Right renal pelvis (tissue), 4 donors: ENCODE results near the gene CARD10. TPM values are rescaled to one million over a fixed set of nuclear protein-coding genes. Genes with fewer than 3 reads are reported as not detected.
"Not testable (repeated sequence)": the region's sequence is repeated elsewhere in the genome, so short reads cannot be mapped to it uniquely, and the experiment has no call there.

Source experiments
- DNase-seq, 4 donors: peaks; one replicate each; pipeline ENCODE4 v3.0.0-alpha.2; 2013; ENCODE audit warnings: low read depth in 4 of 4, low spot score in 3 of 4, missing footprints in 1 of 4
- polyA plus RNA-seq, 4 donors: library from polyadenylated mRNA; unstranded; fragments of 120-200 nt; gene quantifications; one replicate each; pipeline ENCODE4 v1.2.1, GENCODE V29; 2013; ENCODE audit not compliant: insufficient read length in 4 of 4

The CARD10 gene
- polyA plus RNA-seq, 4 donors: 21.9 to 25.3 (median 23.3) TPM

DNA sequence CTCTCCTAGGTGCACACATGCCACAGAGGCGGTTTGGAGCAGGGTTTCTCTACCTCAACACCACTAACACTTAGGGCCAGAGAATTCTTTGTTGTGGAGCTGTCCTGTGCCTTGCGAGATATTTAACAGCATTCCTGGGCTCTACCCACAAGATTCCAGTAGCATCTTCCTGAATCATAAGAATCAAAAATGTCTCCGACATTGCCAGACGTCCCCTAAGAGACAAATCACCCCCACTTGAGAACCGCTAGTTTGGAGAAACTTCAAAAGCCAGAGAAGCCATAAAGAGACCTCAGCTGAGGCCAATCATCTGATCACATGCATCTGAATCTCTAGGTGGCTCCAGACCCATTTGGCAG lies 49.1 kb downstream of the CARD10 start:
- no peak for DNase-seq

DNA sequence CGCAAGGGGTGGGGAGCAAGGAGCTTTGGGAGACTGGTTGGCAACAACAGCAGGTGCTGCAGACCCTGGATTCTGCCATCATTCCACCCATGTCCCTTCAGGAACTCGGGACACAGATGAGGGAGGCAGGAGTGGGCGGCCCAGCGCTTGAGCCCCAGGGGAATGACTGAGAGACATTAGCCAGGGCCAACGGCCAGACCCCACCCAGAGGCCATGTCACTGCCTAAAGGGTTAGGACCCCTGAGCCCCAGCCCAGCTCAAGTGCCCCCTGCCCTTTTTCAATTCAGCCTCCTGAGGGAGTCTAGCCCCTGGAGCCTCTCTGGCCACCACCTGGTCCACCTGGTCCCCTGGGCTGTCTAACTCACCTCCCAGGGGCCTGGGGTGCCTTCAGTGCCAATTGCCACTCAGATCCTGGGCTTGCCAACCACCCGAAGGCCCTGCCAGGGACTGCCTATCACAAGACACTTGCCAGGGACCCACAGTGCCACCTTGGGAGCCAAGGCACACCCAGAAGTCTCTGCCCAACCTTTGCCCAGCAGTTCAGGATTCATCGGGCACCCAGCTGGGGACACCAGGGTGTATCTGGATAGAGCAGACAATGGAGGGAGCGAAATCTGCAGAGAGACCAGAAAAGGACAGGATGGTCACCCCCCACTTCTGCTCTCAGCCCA lies 49.7 kb downstream of the CARD10 start:
- no peak for DNase-seq

DNA sequence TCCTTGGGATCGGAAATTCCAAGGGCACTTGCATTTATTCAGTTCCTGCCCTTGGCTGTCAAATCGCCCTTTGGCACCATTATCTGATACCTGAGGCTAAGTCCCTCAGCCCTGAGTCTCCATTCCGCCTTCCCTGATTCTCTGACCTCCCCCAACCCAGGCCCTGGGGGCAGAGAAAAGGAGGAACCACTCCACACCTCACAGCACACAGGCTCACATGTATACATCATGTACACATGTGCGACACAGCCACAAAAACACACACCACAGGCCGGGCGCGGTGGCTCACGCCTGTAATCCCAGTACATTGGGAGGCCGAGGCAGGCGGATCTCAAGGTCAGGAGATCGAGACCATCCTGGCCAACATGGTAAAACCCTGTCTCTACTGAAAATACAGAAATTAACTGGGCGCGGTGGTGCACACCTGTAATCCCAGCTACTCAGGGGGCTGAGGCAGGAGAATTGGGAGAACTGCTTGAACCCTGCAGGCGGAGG lies 51.0 kb downstream of the CARD10 start:
- DNase-seq: not testable (repeated sequence)

DNA sequence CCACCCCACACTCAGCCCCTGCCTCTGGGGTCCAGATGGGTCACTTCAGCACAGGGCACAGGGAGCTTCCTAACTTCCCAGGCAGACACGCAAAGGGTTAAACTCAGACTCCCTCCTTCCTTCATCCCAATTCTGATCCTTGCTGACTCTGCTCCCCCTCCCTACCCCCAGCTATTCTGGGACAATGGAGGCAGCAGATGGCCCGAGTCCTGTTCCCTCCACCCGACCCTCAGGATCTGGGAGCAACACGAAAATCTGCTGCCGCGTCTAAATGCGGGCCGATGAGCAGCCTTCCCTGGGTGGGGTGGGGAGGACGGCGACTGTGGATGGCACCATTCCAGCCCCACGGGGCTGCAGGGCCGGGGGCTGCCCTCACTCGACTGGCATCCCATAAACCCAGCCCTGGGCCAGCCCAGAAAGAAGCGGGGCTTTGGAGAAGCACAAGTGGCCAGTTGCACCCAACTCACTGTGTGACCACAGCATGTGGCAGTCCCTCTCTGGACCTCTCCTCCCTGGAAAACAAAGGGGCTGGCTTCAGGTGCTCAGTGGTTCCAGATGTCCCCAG lies 51.7 kb downstream of the CARD10 start:
- DNase-seq: no peak

DNA sequence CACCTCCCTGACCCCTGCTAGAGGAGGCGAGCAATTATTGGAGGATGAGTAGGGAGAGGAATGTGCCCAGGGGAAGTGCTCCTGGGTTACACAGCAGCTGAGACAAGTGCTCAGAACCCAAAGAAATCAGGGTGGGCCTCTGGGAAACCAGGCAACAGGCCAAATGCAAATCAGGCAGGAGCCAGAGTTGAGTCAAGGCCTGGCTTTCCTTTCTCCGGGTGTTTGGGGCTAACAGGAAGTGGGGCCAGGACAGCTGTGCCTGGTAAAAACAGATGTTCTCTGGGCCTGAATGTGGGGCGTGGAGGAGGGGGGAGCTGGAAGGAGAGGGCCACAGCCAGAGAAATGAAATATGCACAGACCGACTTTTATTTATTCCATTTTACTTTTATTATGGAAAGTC lies 55.0 kb downstream of the CARD10 start:
- no peak for DNase-seq

DNA sequence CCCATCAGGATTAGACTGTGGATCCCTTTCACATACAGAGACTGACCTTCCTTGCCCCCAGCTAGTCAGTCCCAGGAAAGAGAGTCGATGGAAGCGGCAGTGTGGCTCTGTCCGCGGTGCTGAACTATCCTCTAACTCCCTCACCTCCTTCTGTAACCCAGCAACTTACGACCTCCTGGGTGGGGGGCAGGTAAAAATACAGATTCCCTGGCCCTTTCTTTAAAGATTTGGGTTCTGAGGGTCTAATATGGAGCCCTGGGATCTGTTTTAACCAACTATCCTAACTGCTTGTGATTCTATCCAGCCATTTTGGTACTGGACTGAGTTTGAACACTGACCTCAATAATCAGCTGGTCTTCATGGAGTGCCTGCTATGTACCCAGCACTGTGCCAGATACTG lies 56.2 kb downstream of the CARD10 start:
- DNase-seq: peak in 2 of 4 donors; percentile 50 to 52

DNA sequence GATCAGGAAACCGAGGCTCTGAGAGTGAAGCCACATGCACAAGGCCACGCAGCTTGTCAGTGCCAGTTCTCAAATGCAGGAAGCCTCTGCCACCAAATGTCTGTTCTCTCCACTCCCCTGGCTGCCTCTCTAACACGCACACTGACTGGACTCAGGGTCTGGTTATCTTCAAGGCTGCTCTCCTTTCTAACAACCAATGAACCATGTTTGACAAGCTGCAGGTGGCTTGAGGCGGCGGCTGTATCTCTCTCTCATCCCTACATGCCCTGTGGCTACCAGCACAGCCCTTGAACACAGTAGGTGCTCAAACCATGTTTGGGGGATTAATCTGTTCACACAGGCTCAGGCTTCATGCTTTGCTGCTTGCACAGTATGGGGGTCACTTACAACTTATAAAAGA lies 56.8 kb downstream of the CARD10 start:
- DNase-seq: no peak

DNA sequence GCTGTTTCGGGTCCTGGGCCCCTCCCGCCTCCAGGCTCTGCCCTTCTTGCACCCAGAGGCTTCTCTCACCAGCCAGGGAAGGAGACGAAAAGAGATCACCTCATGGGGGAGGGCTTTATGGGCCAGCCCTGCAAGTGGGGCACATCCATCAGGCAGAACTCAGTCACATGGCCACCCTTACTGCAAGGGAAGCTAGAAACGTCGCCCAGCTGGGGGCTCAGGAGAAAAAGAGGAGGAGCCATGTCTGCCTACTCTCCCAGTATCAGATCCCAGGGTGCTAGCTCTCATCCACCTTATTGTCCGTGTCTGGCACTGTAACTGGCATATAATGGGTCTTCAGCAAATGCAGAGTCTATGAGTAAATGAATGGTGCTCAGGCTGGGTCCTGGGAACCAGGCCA lies 57.3 kb downstream of the CARD10 start:
- DNase-seq: no peak

DNA sequence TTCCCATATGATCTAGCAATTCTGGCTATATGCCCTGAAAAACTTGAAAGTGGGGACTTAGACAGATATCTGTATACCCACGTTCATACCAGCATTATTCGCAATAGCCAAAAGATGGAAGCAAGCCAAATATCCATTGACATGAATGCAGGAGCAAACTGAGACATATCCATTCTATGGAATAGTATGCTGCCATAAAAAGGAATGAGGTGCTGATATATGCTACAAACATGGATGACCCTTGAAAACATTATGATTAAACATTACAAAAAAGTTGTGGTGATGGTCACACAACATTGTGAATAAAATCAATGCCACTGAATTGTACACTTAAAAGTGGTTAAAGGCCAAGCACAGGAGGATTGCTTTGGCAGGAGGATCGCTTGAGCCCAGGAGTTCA lies 58.5 kb downstream of the CARD10 start:
- no peak for DNase-seq

DNA sequence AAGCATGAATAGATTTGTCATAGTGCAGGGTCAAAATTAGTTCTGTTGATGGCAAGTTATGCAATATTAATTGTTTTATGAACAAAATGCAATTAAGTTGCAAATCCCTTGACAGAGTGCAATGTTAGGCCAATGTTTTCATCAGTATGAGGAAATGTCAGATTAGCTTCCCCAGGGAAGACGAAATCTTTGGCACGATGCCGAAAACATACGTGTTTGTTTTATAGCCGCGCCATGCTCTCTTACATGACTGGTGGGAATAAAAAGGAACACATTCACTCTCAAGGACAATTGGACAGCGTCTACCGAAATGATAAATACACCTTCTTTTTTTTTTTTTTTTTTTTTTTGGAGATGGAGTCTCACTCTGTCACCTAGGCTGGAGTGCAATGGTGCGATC lies 60.0 kb downstream of the CARD10 start:
- no peak for DNase-seq

DNA sequence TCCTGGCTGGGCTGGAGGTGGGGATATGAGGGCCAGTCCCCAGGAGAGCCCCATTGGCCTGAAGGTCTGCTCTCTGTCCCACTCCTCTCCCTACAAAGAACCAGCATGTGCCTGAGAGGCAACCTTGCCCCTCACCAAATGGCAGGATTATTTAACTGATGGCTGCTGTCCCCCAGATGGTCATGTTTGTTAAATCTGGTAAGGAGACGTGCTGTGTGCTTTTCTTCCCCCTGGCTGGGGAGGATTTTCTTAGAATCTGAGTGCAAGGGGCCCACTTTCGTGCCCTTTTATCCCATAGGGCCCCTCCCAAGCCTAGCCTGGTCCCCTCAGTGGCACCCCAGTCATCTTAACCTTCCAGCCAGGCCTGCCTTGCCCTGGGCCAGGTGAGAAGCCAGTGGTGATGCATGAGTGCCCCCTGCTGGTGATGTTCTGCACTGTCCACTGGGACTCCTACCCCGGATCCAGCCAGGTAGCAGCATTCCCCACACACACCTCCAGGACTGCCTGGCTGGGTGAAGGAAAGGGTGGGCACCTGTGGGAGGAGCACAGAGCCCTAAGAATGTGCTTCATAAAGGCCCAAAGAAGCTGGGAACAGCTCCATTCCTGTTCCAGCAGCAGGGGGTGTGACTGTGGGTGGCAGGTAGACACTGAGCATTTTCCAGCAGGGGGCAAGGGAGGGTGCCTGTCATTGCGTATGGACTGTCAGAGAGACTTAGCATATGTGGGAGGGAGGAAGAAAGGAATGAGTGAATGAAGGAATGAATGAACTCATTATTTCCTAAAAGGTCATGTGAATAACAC lies 61.9 kb downstream of the CARD10 start:
- DNase-seq: peak; percentile 48 to 52 (median 50)

DNA sequence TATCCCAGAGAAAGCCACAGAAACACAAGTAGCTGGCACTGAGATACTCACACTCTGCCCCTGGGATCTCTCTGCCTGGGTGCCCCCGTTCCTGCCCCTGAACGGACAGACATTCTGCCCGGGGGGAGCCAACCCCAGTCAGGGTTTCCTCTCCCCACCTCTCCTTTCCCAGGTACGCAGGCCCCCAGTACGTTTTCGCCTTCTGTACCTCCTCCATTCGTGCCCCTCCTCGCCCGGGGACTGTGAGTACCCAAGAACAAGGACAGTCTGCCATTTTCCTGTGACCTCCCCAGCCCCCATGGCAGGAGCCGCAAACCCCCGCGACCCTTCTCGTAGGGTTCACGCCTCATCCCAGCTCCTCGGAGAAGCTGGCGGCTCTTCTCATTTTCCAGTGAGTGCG lies 62.9 kb downstream of the CARD10 start:
- DNase-seq: no peak

DNA sequence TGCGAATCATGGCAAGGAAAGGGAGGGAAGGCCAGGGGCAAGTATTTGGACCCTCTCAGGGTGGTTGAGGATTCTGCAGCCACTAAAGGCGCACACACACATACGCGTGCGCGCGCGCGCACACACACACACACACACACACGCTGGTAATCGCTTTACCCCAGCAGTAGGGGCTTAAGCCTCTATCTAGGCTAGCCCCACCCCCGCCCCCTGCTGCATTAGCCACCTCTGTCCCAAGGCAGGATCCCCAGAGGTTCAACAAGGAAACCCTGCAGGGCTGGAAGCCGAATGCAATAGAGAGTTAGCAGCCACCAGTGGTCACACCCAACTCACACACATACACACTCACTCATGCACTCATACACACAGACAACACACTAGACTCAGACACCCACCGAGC lies 63.3 kb downstream of the CARD10 start:
- no peak for DNase-seq

DNA sequence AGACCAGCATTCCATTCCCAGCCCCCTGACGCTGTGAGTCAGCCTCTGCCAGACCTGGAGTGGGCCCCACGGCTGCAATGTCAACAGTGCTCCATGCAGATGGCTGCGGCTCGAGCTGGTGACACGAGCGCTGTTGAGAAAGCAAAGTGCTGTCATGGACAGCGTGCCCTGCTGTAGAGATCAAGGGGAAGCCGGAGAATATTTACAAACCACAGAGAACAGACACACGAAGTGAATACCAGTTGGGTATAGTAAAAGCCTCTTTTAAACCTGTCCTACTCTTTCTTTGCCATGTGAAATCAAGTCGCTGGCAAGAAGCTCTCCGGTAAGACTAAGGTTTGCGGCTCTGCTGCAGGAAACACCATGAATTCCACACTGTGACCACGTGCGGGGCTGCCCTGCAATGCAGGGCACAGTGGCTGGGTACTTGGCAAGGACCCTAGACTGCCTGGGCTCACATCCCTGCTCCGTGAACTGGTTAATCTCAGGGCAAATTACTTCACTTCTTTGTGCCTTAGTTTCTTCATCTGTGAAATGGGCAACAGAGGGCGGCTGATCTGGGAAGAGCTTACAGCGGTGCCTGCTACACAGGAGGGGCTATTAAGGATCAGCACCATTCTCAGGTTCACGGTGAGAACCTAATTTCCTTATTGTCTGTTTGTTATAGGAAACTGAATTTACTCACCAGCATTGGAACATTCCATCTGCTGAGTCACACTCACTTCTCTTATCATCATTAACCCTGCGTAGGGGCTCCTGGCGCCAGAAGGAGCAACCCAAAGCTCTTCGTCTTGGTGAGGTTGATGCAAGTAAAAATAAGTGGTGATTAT lies 64.1 kb downstream of the CARD10 start:
- DNase-seq: no peak

DNA sequence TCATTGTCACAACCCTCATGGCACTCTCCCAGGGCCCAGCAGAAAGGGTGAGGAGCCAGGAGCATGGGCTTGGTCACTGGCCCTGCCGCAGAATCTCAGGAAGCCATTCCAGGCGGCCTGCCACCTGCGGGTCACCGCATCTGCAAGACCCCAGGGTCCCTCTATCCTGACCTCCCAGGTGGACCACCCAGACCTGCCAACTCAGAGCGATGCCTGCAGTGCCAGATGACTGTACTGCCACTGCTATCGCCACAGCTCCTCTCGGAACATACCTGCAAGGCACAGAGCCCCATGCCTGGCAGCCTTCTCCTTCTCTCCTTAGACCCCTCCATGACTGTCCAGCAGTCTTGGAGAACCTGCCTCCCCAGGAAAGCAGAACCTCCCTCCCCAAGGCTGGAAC lies 65.5 kb downstream of the CARD10 start:
- no peak for DNase-seq

DNA sequence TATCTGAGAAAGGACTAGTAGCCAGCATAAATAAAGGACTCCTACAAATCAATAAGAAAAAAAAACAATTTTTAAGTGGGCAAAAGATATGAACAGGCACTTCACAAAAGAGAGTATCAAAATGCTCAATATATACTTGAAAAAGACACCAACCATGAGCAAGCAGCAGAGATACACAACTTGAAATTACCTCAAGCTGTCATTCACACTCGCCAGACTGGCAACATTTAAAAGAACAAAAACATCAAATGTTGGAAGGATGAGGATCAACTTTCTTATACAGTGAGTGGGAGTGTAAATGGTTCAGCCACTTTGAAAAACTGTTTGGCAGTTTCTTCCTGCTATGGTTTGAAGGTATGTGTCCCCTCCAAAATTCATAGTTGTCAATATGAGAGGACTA lies 68.0 kb downstream of the CARD10 start:
- no peak for DNase-seq

DNA sequence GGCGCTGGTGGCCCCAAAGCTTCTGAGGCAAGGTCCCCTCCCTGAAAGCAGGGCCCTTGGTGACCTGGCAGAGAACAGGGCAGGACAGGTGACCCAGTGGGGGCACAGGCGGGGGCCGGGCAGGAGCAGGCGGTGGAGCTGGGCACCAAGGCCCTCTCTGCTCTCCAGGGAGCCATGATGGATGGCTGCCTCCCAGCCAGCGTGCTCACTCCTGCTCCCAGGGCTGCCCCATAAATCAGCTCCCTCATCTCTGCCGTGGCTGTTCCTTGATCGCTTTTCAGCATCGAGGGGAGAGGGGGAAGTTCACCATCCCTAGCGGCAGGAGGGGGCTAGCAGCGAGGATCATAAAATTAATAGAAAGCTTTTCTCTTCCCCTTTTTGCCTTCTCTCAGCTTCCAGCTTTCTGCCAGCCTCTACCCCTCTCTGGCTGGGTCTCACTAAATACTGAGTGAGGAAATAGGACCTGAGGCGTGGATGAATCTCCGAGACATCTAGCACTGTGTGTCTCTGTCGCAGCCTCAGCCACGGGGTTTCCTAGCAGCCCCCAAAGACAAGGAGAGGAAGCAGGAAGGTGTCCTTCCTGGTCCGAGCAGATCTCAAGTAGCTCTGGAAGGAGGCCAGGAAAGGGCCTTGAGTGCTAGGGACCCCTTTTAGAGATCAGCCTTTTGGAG lies 69.7 kb downstream of the CARD10 start:
- DNase-seq: no peak

DNA sequence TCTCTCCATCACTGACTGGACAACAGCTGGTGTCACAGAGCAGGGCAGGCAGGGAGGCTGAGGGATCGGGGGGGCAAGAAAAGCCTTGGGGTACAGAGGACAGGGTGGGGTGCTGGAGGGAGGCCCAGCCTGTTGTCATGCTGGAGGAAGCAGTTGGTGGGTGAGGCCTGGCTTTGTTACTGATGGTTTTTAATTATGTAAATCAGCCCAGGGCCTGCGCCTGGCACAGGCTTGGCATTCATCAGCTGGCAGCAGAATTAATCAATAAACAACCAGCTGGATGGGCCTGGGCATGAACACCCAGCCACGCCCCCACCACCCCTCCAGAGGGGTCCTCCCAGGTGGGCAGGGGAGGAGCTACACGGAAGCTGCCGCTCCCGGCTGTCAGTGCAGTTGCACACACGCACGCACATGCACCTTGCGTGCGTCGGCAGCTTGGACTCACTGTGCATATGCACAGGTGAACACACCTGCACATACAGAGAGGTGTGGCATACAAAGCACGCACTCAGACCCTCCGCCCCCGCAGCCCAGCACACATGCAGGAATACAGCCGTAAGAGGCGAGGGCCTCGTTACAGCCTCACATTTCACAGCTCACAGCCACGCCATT lies 70.6 kb downstream of the CARD10 start:
- no peak for DNase-seq

DNA sequence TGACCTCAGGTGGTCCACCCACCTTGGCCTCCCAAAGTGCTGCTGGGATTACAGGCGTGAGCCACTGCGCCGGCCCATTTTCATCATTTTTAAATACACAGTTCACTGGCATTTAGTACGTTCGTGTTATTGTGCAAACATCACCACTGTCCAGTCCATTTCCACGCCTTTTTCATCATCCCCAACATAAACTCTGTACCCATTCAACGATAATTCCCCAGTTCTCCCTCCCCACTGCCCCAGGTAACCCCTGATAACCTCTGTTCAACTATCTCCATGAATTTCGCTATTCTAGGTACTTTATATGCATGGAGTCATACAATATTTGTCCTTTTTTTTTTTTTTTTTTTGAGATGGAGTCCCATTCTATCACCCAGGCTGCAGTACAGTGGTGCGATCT lies 73.7 kb downstream of the CARD10 start:
- no peak for DNase-seq

DNA sequence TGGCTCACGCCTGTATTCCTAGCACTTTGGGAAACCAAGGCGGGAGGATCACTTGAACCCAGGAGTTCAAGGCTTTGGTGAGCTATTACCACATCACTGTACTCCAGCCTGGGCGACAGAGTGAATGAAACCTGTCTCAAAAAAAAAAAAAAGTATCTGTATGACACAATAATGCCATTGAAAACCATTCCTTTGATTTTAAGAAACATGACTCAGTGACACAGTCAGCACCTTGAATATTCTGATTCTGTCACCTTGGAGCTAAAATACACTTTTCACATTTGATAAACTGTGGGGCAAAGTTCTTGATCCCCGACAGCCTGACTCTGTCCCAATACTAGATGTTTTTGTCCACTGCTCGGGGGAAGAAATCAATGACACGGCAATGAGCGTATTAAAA lies 75.2 kb downstream of the CARD10 start:
- no peak for DNase-seq
